Ovary (tissue), 9 donors: ENCODE data around the gene ASB2. TPM values are rescaled to one million over a fixed set of nuclear protein-coding genes. Genes with fewer than 3 reads are reported as not detected.

Source experiments
- DNase-seq, 5 donors: peaks; one replicate each; pipeline ENCODE4 v3.0.0-alpha.2; 2019 to 2020
- H3K27ac ChIP-seq, 2 donors: fragments of 200-600 bp; one replicate each; pipeline versions ENCODE4 v1.5.1 to v1.8.0; 2019 to 2022
- H3K27me3 ChIP-seq: fragments of 200-600 bp; one replicate; pipeline ENCODE4 v1.8.0; 2022
- H3K36me3 ChIP-seq: fragments of 200-600 bp; sonication (generic); one replicate; pipeline ENCODE4 v1.5.1; 2019
- H3K4me1 ChIP-seq: one replicate; pipeline ENCODE4 v1.8.1; 2013; ENCODE audit warnings: mild to moderate bottlenecking, moderate library complexity; ENCODE audit not compliant: insufficient read depth
- H3K4me3 ChIP-seq: fragments of 200-600 bp; sonication (generic); one replicate; pipeline ENCODE4 v1.5.1; 2017
- H3K9me3 ChIP-seq, 2 donors: fragments of 200-600 bp in 1 of 2; sonication (generic) in 1 of 2; one replicate each; pipeline versions ENCODE4 v1.5.1 to v1.8.1; 2013 to 2019; ENCODE audit warnings: mild to moderate bottlenecking in 1 of 2, moderate library complexity in 1 of 2
- CTCF ChIP-seq, 3 donors: fragments of 450-650 bp in 2 of 3; fragments of 200-600 bp in 1 of 3; IDR thresholded peaks; one replicate each; pipeline versions ENCODE4 v1.5.1 to v1.8.0; 2016 to 2022; ENCODE audit warnings: antibody characterized with exemption in 3 of 3, mild to moderate bottlenecking in 1 of 3
- EP300 ChIP-seq: sonication (generic); formaldehyde crosslinking; IDR thresholded peaks from one replicate; pipeline ENCODE4 v1.6.1; 2017; ENCODE audit warnings: antibody characterized with exemption
- POLR2A ChIP-seq: fragments of 450-650 bp; IDR thresholded peaks from one replicate; pipeline ENCODE4 v1.6.1; 2017; ENCODE audit warnings: antibody characterized with exemption, mild to moderate bottlenecking, moderate library complexity
- WGBS, 3 donors: extraction: QIAGEN DNeasy Blood & Tissue Kit in 1 of 3; methylation state at CpG; one replicate each; pipeline versions ENCODE4 v1.1.5 to v1.1.7; 2013 to 2017; 5-methylcytosine and 5-hydroxymethylcytosine counted together
- intact Hi-C, 4 donors: fragments of 100-400 bp; cut with DNase I; formaldehyde crosslinking; loops; one replicate each; pipeline versions ENCODE4 v1.11.0 to v1.15.1; 2022 to 2023
- polyA plus RNA-seq, 2 donors: library from polyadenylated mRNA; stranded (reverse); fragments of 200-250 nt in 1 of 2; fragments of 350-450 nt in 1 of 2; fragmentation: Illumina TruSeq in 1 of 2; extraction: RNeasy Lipid Tissue Mini Kit (QIAGEN cat#74804) in 1 of 2; gene quantifications; one replicate each; pipeline ENCODE4 v1.2.3, GENCODE V29; 2013 to 2014
- total RNA-seq, 7 donors: library from RNA; depleted of rRNA in 2 of 7; stranded (reverse); fragments of >200 nt in 2 of 7; fragmentation: NEBNext Ultra II Directional in 3 of 7; extraction: Animal tissue kit (Norgen Biotek cat#: 25700) in 3 of 7; gene quantifications; one replicate each; pipeline versions ENCODE4 v1.1.0 to v1.2.4, GENCODE V29; 2016 to 2023
- donor health status: DM: no; HTN: no; CAD: no; lungs with moderate emphysema.
- donor health status: DM: no; HTN: no; CAD: no.
- donor health status: Bipolar disorder and iron deficiency.
- donor health status: DM: yes; HTN: yes; CAD: no.
- donor health status: DM: no; HTN: no; CAD: no.
- donor health status: DM: yes; HTN: yes; CAD: no.

The ASB2 gene
- total and polyA plus RNA-seq, 9 donors = 1.3 to 25.6 (median 3.0) TPM

- TF ChIP-seq EP300 (no peak), CTCF (IDR thresholded peaks at IDR 0.05) (peak in 2 of 3 donors; percentile 26 to 32), POLR2A (no peak)
- H3K36me3 ChIP-seq = no peaks in the 10 kb centered on the region
- DNase-seq = peak; percentile 18 to 73 (median 49)
- 5 to 10% (median 9%) methylated on average over 63 to 84 of the region's 84 CpGs for WGBS, 3 donors
- H3K27ac ChIP-seq = no peak overlapping the region
- H3K9me3 ChIP-seq = peaks cover 0 to 4% of the 10 kb centered on the region in 2 donors
- peak overlapping the region; percentile 20 for H3K4me3 ChIP-seq
- intact Hi-C loops = loop anchor here in 1 of 4 donors (2.0 to 10.0 kb wide), 2 partner anchors 63 to 195 kb away; no protein-coding TSS in a partner anchor
- no peaks in the 10 kb centered on the region for H3K27me3 ChIP-seq
- no peaks in the 10 kb centered on the region for H3K4me1 ChIP-seq
Observed at GRCh38 chr14:93939304-93940229, 36.8 kb downstream of the ASB2 start.

- Histone ChIP-seq H3K27ac (no peak overlapping the region), H3K27me3 (no peaks in the 10 kb centered on the region), H3K4me3 (no peak overlapping the region), H3K36me3 (no peaks in the 10 kb centered on the region), H3K4me1 (no peaks in the 10 kb centered on the region), H3K9me3 (peaks cover 0 to 4% of the 10 kb centered on the region in 2 donors)
- intact Hi-C loops = loop anchor here in 1 of 4 donors (2.0 kb wide), 1 partner anchor 64 kb away; no protein-coding TSS in a partner anchor
- 28 to 39% (median 30%) methylated on average over 39 to 46 of the region's 46 CpGs for WGBS, 3 donors
- DNase-seq = no peak
- no peak for TF ChIP-seq POLR2A
- no peak for TF ChIP-seq EP300
- TF ChIP-seq CTCF (IDR thresholded peaks at IDR 0.05) = no peak
Observed at GRCh38 chr14:93938751-93939303, 37.5 kb downstream of the ASB2 start.

GRCh38 chr14:93937519-93937918 is 38.9 kb downstream of the ASB2 start:
- Histone ChIP-seq H3K4me3 (no peak overlapping the region), H3K36me3 (no peaks in the 10 kb centered on the region), H3K9me3 (peaks cover 0 to 4% of the 10 kb centered on the region in 2 donors), H3K27ac (no peak overlapping the region), H3K4me1 (no peaks in the 10 kb centered on the region), H3K27me3 (no peaks in the 10 kb centered on the region)
- no peak for DNase-seq
- WGBS, 3 donors = 80 to 85% (median 83%) methylated on average over 13 of the region's 13 CpGs
- TF ChIP-seq CTCF (IDR thresholded peaks at IDR 0.05) (no peak), POLR2A (no peak), EP300 (no peak)
- intact Hi-C loops = no loop called here

GRCh38 chr14:93936926-93937325 is 39.4 kb downstream of the ASB2 start:
- intact Hi-C loops = no loop called here
- WGBS, 3 donors = 82 to 89% (median 88%) methylated on average over 6 of the region's 6 CpGs
- no peak overlapping the region for H3K4me3 ChIP-seq
- DNase-seq = no peak
- H3K27me3 ChIP-seq = no peaks in the 10 kb centered on the region
- H3K27ac ChIP-seq = no peak overlapping the region
- TF ChIP-seq CTCF (IDR thresholded peaks at IDR 0.05) (no peak), EP300 (no peak), POLR2A (no peak)
- H3K4me1 ChIP-seq = no peaks in the 10 kb centered on the region
- H3K9me3 ChIP-seq = peaks cover 0 to 4% of the 10 kb centered on the region in 2 donors
- H3K36me3 ChIP-seq = no peaks in the 10 kb centered on the region
